GM23248 (cell line): ENCODE data around the gene COL6A3. TPM values are rescaled to one million over a fixed set of nuclear protein-coding genes. Genes with fewer than 3 reads are reported as not detected.

Experiments
- DNase-seq: peaks from one replicate; pipeline ENCODE4 v3.0.0-alpha.2; 2015
- H2AFZ ChIP-seq: fragments of 200-600 bp; sonication (generic); 2 replicates; pipeline ENCODE4 v1.6.1; 2016; ENCODE audit warnings: antibody characterized with exemption
- H3F3A ChIP-seq: fragments of 200-600 bp; sonication (generic); 2 replicates; pipeline ENCODE4 v1.6.1; 2016; ENCODE audit warnings: mild to moderate bottlenecking, antibody characterized with exemption, mixed run types; ENCODE audit not compliant: insufficient read depth
- H3K27ac ChIP-seq: fragments of 200-600 bp; sonication (generic); 2 replicates; pipeline ENCODE4 v1.5.1; 2016; ENCODE audit warnings: mild to moderate bottlenecking
- H3K27me3 ChIP-seq: fragments of 200-600 bp; sonication (generic); replicated peaks from 2 replicates; pipeline ENCODE4 v1.6.1; 2016; ENCODE audit warnings: mild to moderate bottlenecking; ENCODE audit not compliant: insufficient read depth
- H3K36me3 ChIP-seq: fragments of 200-600 bp; sonication (generic); 2 replicates; pipeline ENCODE4 v1.6.1; 2016; ENCODE audit warnings: low read depth, mild to moderate bottlenecking
- H3K4me1 ChIP-seq: fragments of 200-600 bp; sonication (generic); 2 replicates; pipeline ENCODE4 v1.6.1; 2016; ENCODE audit warnings: mild to moderate bottlenecking; ENCODE audit not compliant: insufficient read depth
- H3K4me2 ChIP-seq: fragments of 200-600 bp; sonication (generic); one replicate; pipeline ENCODE4 v1.6.1; 2016; ENCODE audit warnings: mild to moderate bottlenecking; ENCODE audit not compliant: unreplicated experiment
- H3K4me3 ChIP-seq: fragments of 200-600 bp; sonication (generic); 2 replicates; pipeline ENCODE4 v1.5.1; 2016; ENCODE audit warnings: mild to moderate bottlenecking
- H3K79me2 ChIP-seq: fragments of 200-600 bp; sonication (generic); 2 replicates; pipeline ENCODE4 v1.6.1; 2016; ENCODE audit warnings: mild to moderate bottlenecking; ENCODE audit not compliant: insufficient read depth
- H3K9ac ChIP-seq: fragments of 200-600 bp; sonication (generic); 2 replicates; pipeline ENCODE4 v1.6.1; 2016; ENCODE audit warnings: mild to moderate bottlenecking
- H3K9me2 ChIP-seq: fragments of 200-600 bp; sonication (generic); 2 replicates; pipeline ENCODE4 v1.6.1; 2016; ENCODE audit warnings: mixed run types, mild to moderate bottlenecking, moderate library complexity; ENCODE audit not compliant: insufficient read depth
- H3K9me3 ChIP-seq: fragments of 200-600 bp; sonication (generic); one replicate; pipeline ENCODE4 v1.6.1; 2017; ENCODE audit warnings: low read depth
- H4K20me1 ChIP-seq: fragments of 200-600 bp; sonication (generic); 2 replicates; pipeline ENCODE4 v1.6.0; 2016; ENCODE audit not compliant: insufficient read depth
- EZH2 ChIP-seq: fragments of 200-600 bp; sonication (generic); IDR thresholded peaks from 2 replicates; pipeline ENCODE4 v1.6.1; 2018; ENCODE audit warnings: antibody characterized with exemption, mild to moderate bottlenecking; ENCODE audit not compliant: insufficient read depth, poor library complexity, severe bottlenecking
- EZH2phosphoT487 ChIP-seq: fragments of 200-600 bp; sonication (generic); IDR thresholded peaks from 2 replicates; pipeline ENCODE4 v1.6.1; 2018; ENCODE audit warnings: antibody characterized with exemption, moderate library complexity, mild to moderate bottlenecking, low read depth; ENCODE audit not compliant: insufficient read depth
- WGBS, 2 experiments: methylation state at CpG; one replicate each; pipeline ENCODE4 v1.1.6; 2015 to 2017; ENCODE audit warnings: low lambda C conversion rate in 2 of 2, low coverage in 1 of 2; ENCODE audit errors: missing lambda C conversion rate in 2 of 2; 5-methylcytosine and 5-hydroxymethylcytosine counted together
- in situ Hi-C: fragments of 300-500 bp; cut with MboI; formaldehyde crosslinking; loops from 2 replicates; pipeline ENCODE4 v1.15.0; 2020
- polyA plus RNA-seq: library from polyadenylated mRNA; unstranded; fragments of >200 nt; fragmentation: Nextera tagmentation; extraction: Ambion mirVana; gene quantifications from 2 replicates; pipeline ENCODE4 v1.2.1, GENCODE V29; 2016
- total RNA-seq: library from RNA; depleted of rRNA; stranded (reverse); fragments of >200 nt; shearing (Covaris generic); gene quantifications from 2 replicates; pipeline ENCODE4 v1.2.3, GENCODE V29; 2014

Gene COL6A3
- total and polyA plus RNA-seq, 2 experiments from 2014 or later = 344 to 1,362 TPM

DNA sequence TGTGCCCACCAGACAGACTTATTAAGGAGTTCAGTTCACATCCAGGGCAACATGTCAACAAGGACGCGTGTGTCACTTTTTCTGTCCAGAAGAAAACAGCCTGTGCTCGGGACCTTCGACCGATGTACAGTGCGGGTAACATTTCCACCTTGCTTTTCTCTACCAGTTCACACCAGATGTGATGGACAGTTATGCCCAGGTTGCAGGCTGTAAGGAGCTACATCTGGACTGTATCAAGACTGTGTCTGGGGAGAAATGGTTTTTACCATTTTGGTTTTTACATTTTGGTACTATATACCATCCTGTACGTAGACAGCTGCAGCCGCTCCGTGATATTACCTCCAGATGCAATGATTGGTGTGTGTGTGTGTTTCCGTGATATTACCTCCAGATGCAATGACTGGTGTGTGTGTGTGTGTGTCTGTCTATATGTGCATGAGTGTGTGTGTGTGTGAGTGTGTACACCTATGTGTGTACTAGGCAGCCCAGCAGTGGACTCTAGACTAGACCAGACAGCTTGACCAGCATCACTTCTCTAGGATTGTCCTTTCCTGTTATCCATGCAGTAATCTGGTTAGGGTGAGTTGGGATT, 118.0 kb downstream of the COL6A3 start:
- H3K4me1 ChIP-seq = peaks cover 63% of the 10 kb centered on the region
- H3K4me2 ChIP-seq = no peak overlapping the region
- in situ Hi-C loops = no loop called here
- no peaks in the 10 kb centered on the region for H3K27me3 ChIP-seq
- no peaks in the 10 kb centered on the region for H3K79me2 ChIP-seq
- no peaks in the 10 kb centered on the region for H3K9me3 ChIP-seq
- H3F3A ChIP-seq = peaks cover 80% of the 10 kb centered on the region
- H3K36me3 ChIP-seq = no peaks in the 10 kb centered on the region
- H2AFZ ChIP-seq = no peak overlapping the region
- H4K20me1 ChIP-seq = no peaks in the 10 kb centered on the region
- 98 to 99% methylated on average over 10 of the region's 10 CpGs for WGBS, 2 experiments
- DNase-seq = no peak
- H3K4me3 ChIP-seq = no peak overlapping the region
- no peaks in the 10 kb centered on the region for H3K9me2 ChIP-seq
- peak overlapping the region; percentile 78; the same call in 1 of the 2 replicates for H3K27ac ChIP-seq
- TF ChIP-seq EZH2phosphoT487 (no peak), EZH2 (no peak)
- H3K9ac ChIP-seq = no peak overlapping the region

DNA sequence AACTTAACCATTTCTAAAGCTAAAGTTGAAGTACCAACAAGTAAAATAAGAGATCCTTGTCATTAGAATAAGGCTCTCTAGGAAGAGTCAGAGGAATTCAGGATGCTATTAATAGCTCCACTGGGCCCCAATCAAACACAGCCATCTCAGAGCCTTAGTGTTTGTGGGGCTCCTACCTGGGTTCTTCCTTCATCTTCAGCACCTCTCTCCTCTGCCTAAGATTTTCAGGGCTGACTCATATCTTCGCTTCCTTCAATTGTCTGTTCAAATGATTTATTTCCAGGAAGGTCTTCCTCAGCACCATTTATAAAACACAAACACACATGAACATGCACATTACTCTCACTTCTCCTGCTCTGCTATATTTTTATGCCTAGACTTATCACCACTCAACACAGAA, 119.5 kb downstream of the COL6A3 start:
- H3K9me2 ChIP-seq = no peaks in the 10 kb centered on the region
- in situ Hi-C loops = no loop called here
- H3K27ac ChIP-seq = no peak overlapping the region
- no peaks in the 10 kb centered on the region for H3K79me2 ChIP-seq
- TF ChIP-seq EZH2phosphoT487 = no peak
- no peaks in the 10 kb centered on the region for H4K20me1 ChIP-seq
- H3K9ac ChIP-seq = no peak overlapping the region
- H3K36me3 ChIP-seq = no peaks in the 10 kb centered on the region
- no peaks in the 10 kb centered on the region for H3K9me3 ChIP-seq
- no peak for DNase-seq
- no peak overlapping the region for H2AFZ ChIP-seq
- no peak overlapping the region for H3K4me2 ChIP-seq
- H3K4me1 ChIP-seq = peaks cover 65% of the 10 kb centered on the region
- no peak overlapping the region for H3K4me3 ChIP-seq
- H3K27me3 ChIP-seq = no peaks in the 10 kb centered on the region
- 81 to 85% methylated on average over 1 of the region's 1 CpG for WGBS, 2 experiments
- peaks cover 77% of the 10 kb centered on the region for H3F3A ChIP-seq

DNA sequence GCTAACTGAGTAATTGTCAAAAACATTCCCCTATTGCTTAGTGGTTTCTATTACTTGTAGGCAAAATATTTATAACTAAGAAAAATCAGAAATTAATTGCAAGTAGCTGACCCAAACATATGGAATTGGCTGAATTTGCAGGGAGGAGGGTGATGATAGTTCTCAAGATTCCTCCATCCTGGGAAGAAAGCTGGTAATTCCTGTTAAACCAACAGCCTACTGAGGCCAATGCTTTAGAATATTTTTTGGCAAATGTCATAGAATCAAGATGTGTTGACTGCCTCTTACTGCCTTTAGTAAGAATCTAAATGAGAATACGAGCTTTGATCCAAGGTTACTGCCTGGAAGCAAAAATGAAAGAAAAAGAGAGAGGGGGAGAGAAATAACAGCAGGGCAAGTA, 120.0 kb downstream of the COL6A3 start:
- no peaks in the 10 kb centered on the region for H3K36me3 ChIP-seq
- peaks cover 60% of the 10 kb centered on the region for H3K4me1 ChIP-seq
- H3K27ac ChIP-seq = no peak overlapping the region
- no peak overlapping the region for H3K9ac ChIP-seq
- H3K79me2 ChIP-seq = no peaks in the 10 kb centered on the region
- H3K27me3 ChIP-seq = no peaks in the 10 kb centered on the region
- WGBS, 2 experiments = 89 to 97% methylated on average over 1 of the region's 1 CpG
- H3K9me2 ChIP-seq = no peaks in the 10 kb centered on the region
- no peak for DNase-seq
- H3K9me3 ChIP-seq = no peaks in the 10 kb centered on the region
- TF ChIP-seq EZH2 (no peak), EZH2phosphoT487 (no peak)
- no peak overlapping the region for H3K4me3 ChIP-seq
- peaks cover 73% of the 10 kb centered on the region for H3F3A ChIP-seq
- no peaks in the 10 kb centered on the region for H4K20me1 ChIP-seq
- H2AFZ ChIP-seq = no peak overlapping the region
- in situ Hi-C loops = no loop called here
- no peak overlapping the region for H3K4me2 ChIP-seq

DNA sequence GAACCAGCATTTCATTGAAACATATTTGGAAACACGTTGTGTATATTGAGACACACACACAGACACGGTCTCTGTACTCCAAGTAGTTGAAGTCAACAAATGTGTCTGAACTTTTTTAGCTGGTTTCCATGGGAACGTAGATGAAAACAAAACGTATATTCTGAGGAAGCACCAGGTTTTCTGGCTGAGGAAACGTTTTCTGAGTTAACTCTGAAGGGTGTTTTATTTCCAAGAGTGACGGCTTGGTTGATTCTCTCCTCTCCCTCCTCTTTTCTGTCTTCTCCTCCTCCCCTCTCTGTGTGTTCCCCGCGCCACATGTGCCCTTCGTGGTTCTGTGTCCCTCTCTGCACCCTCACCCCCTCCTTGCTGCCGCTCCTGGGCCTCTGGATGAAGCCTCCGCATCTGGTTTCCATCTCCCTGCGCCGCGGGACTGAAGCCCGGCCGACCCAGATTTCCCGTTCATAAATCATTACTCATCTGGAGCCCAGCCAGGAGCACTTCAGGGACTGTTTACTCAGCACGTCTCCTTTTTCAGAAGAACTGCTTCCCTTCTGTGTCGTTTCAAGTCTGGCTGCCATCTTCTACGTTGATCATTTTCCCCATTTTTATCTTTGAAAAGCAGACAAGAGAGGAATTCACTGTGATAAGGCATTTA, 122.7 kb downstream of the COL6A3 start:
- Histone ChIP-seq H3K4me3 (peak overlapping the region; percentile 44), H2AFZ (peak overlapping the region; percentile 58; the same call in 1 of the 2 replicates)

More for the DNA sequence above, 122.7 kb downstream of the COL6A3 start:
- Histone ChIP-seq H3F3A (peaks cover 45% of the 10 kb centered on the region), H3K36me3 (no peaks in the 10 kb centered on the region), H3K9ac (peak overlapping the region; percentile 85), H3K9me3 (no peaks in the 10 kb centered on the region), H3K27me3 (no peaks in the 10 kb centered on the region), H3K9me2 (no peaks in the 10 kb centered on the region), H4K20me1 (no peaks in the 10 kb centered on the region), H3K4me2 (peak overlapping the region; percentile 62), H3K4me1 (peaks cover 41% of the 10 kb centered on the region), H3K27ac (peak overlapping the region; percentile 96), H3K79me2 (no peaks in the 10 kb centered on the region)
- TF ChIP-seq EZH2phosphoT487 = no peak
- TF ChIP-seq EZH2 = no peak
- WGBS, 2 experiments = 1% methylated on average over 20 of the region's 20 CpGs
- DNase-seq = peak; percentile 97
- in situ Hi-C loops = no loop called here
